Neural progenitor cell (in vitro differentiated cells): Measurements from ENCODE around the gene GRK1.

Source experiments
- CTCF ChIP-seq: fragments of 200-600 bp; sonication (generic); IDR thresholded peaks from 2 replicates; pipeline ENCODE4 v1.5.1; 2017; ENCODE audit warnings: antibody characterized with exemption, mild to moderate bottlenecking
- EZH2phosphoT487 ChIP-seq: fragments of 200-600 bp; sonication (generic); IDR thresholded peaks from 2 replicates; pipeline ENCODE4 v1.6.1; 2017; ENCODE audit warnings: antibody characterized with exemption

GRCh38 chr13:113658836-113659235 is 8.2 kb upstream of the GRK1 start:
- TF ChIP-seq CTCF (no peak), EZH2phosphoT487 (no peak)
